Bronchial epithelial cell (primary cell): ENCODE measurements around the gene ANTXR1. TPM values are rescaled to one million over a fixed set of nuclear protein-coding genes. Genes with fewer than 3 reads are reported as not detected.

Experiments used
- DNase-seq: peaks from one replicate; pipeline ENCODE4 v3.0.0-alpha.2; 2010; ENCODE audit warnings: low read depth
- FAIRE-seq: peaks from 2 replicates; lab custom pipeline; 2011; peaks lifted over from hg19 to GRCh38; lab: Jason Lieb, UNC
- H3K27me3 ChIP-seq: 2 replicates; pipeline ENCODE4 v1.5.1; 2011; ENCODE audit warnings: low read length; ENCODE audit not compliant: control insufficient read depth, insufficient read depth
- H3K36me3 ChIP-seq: 2 replicates; pipeline ENCODE4 v1.5.1; 2011; ENCODE audit warnings: low read length; ENCODE audit not compliant: control insufficient read depth, insufficient read depth
- H3K4me3 ChIP-seq: 2 replicates; pipeline ENCODE4 v1.5.1; 2011; ENCODE audit warnings: mild to moderate bottlenecking, low read depth, low read length, control low read depth
- CTCF ChIP-seq: IDR thresholded peaks from 2 replicates; pipeline ENCODE4 v1.5.1; 2011; ENCODE audit warnings: mild to moderate bottlenecking, moderate library complexity, low read length, control low read depth, inconsistent platforms; ENCODE audit not compliant: insufficient read depth, severe bottlenecking
- total RNA-seq: library from RNA; depleted of rRNA; stranded (reverse); fragments of >200 nt; gene quantifications from 2 replicates; pipeline ENCODE4 v1.2.1, GENCODE V29; 2014

The ANTXR1 gene
- total RNA-seq, 1 donor from 2014 or later = 3.7 TPM

- no peak for TF ChIP-seq CTCF
- Histone ChIP-seq H3K27me3 (no peaks in the 10 kb centered on the region), H3K4me3 (no peak overlapping the region), H3K36me3 (no peaks in the 10 kb centered on the region)
- no peak for FAIRE-seq
- no peak for DNase-seq
Observed at GRCh38 chr2:69178756-69179155, 165.8 kb downstream of the ANTXR1 start.

- FAIRE-seq (no peak), DNase-seq (no peak)
Observed at GRCh38 chr2:69180227-69180626, 167.2 kb downstream of the ANTXR1 start.

GRCh38 chr2:69180974-69181373 is 168.0 kb downstream of the ANTXR1 start:
- FAIRE-seq = no peak
- Histone ChIP-seq H3K36me3 (no peaks in the 10 kb centered on the region), H3K27me3 (no peaks in the 10 kb centered on the region), H3K4me3 (no peak overlapping the region)
- DNase-seq = peak; percentile 41
- no peak for TF ChIP-seq CTCF

More at GRCh38 chr2:69180227-69180626, 167.2 kb downstream of the ANTXR1 start:
- TF ChIP-seq CTCF = no peak
- no peak overlapping the region for H3K4me3 ChIP-seq
- H3K36me3 ChIP-seq = no peaks in the 10 kb centered on the region
- no peaks in the 10 kb centered on the region for H3K27me3 ChIP-seq

- Histone ChIP-seq H3K36me3 (no peaks in the 10 kb centered on the region), H3K27me3 (no peaks in the 10 kb centered on the region), H3K4me3 (no peak overlapping the region)
- DNase-seq (no peak), FAIRE-seq (no peak)
- no peak for TF ChIP-seq CTCF
Observed at GRCh38 chr2:69181806-69182427, 168.9 kb downstream of the ANTXR1 start.

GRCh38 chr2:69183659-69184058 is 170.7 kb downstream of the ANTXR1 start:
- TF ChIP-seq CTCF = no peak
- Histone ChIP-seq H3K27me3 (no peaks in the 10 kb centered on the region), H3K36me3 (no peaks in the 10 kb centered on the region), H3K4me3 (no peak overlapping the region)
- DNase-seq (no peak), FAIRE-seq (no peak)

- Histone ChIP-seq H3K36me3 (no peaks in the 10 kb centered on the region), H3K4me3 (no peak overlapping the region), H3K27me3 (no peaks in the 10 kb centered on the region)
- no peak for TF ChIP-seq CTCF
- FAIRE-seq = no peak
- DNase-seq = peak; percentile 94
Observed at GRCh38 chr2:69184224-69184623, 171.2 kb downstream of the ANTXR1 start.
